CD14-positive monocyte (primary cell): Measurements from ENCODE around the gene TOX3. TPM values are rescaled to one million over a fixed set of nuclear protein-coding genes. Genes with fewer than 3 reads are reported as not detected.

Experiments used
- DNase-seq, 3 donors: peaks; one replicate each; pipeline ENCODE4 v3.0.0-alpha.2; 2011 to 2022
- H2AFZ ChIP-seq: 2 replicates; pipeline ENCODE4 v1.6.0; 2012; ENCODE audit warnings: mild to moderate bottlenecking, low read depth, low read length, inconsistent platforms; ENCODE audit not compliant: insufficient read depth, poor library complexity, severe bottlenecking
- H3K27ac ChIP-seq, 2 donors: 1 replicate in 1 of 2; 2 replicates in 1 of 2; pipeline ENCODE4 v1.5.1; 2012 to 2013; ENCODE audit warnings: low read length in 2 of 2, control low read depth in 1 of 2, inconsistent platforms in 1 of 2, low read depth in 1 of 2, mild to moderate bottlenecking in 1 of 2
- H3K27me3 ChIP-seq, 2 donors: one replicate each; pipeline versions ENCODE4 v1.6.0 to v1.6.1; 2011 to 2013; ENCODE audit warnings: low read length in 2 of 2; ENCODE audit not compliant: control insufficient read depth in 2 of 2, insufficient read depth in 2 of 2
- H3K36me3 ChIP-seq, 2 donors: replicated peaks in 1 of 2; 1 replicate in 1 of 2; 2 replicates in 1 of 2; pipeline versions ENCODE4 v1.5.1 to v1.6.1; 2012 to 2013; ENCODE audit warnings: low read length in 2 of 2, control low read depth in 1 of 2, inconsistent platforms in 1 of 2, mild to moderate bottlenecking in 1 of 2; ENCODE audit not compliant: insufficient read depth in 2 of 2, control insufficient read depth in 1 of 2
- H3K4me1 ChIP-seq, 2 donors: 1 replicate in 1 of 2; 2 replicates in 1 of 2; pipeline versions ENCODE4 v1.5.1 to v1.6.1; 2012 to 2013; ENCODE audit warnings: low read length in 2 of 2, control low read depth in 1 of 2, inconsistent platforms in 1 of 2, mild to moderate bottlenecking in 1 of 2, moderate library complexity in 1 of 2; ENCODE audit not compliant: insufficient read depth in 2 of 2, control insufficient read depth in 1 of 2
- H3K4me2 ChIP-seq: replicated peaks from 2 replicates; pipeline ENCODE3; 2012; ENCODE audit warnings: low read length, moderate library complexity, mild to moderate bottlenecking; ENCODE audit not compliant: poor library complexity, severe bottlenecking; ENCODE audit errors: extremely low read depth
- H3K4me3 ChIP-seq, 3 experiments: fragments of 200-600 bp in 1 of 3; sonication (generic) in 1 of 3; replicated peaks in 1 of 3; 1 replicate in 2 of 3; 2 replicates in 1 of 3; pipeline ENCODE4 v1.5.1; 2011 to 2013; ENCODE audit warnings: low read length in 3 of 3, mild to moderate bottlenecking in 3 of 3, control low read depth in 2 of 3, low read depth in 2 of 3, inconsistent platforms in 1 of 3, moderate library complexity in 1 of 3
- H3K79me2 ChIP-seq: 2 replicates; pipeline ENCODE4 v1.6.0; 2012; ENCODE audit warnings: mild to moderate bottlenecking, control low read depth, inconsistent platforms, low read length, moderate library complexity; ENCODE audit not compliant: insufficient read depth
- H3K9ac ChIP-seq: 2 replicates; pipeline ENCODE4 v1.6.0; 2017; ENCODE audit warnings: low read length, mild to moderate bottlenecking; ENCODE audit not compliant: insufficient read depth, poor library complexity, severe bottlenecking
- H3K9me3 ChIP-seq, 2 donors: replicated peaks in 1 of 2; 1 replicate in 1 of 2; 2 replicates in 1 of 2; pipeline versions ENCODE4 v1.5.1 to v1.6.1; 2012 to 2013; ENCODE audit warnings: low read length in 2 of 2, control low read depth in 1 of 2; ENCODE audit not compliant: control insufficient read depth in 1 of 2, insufficient read depth in 1 of 2
- H4K20me1 ChIP-seq: 2 replicates; pipeline ENCODE4 v1.6.0; 2012; ENCODE audit warnings: mild to moderate bottlenecking, low read length, control low read depth, moderate library complexity; ENCODE audit not compliant: insufficient read depth
- H3K27ac Mint-ChIP-seq, 7 donors: one replicate each; pipeline ENCODE4 v1.8.0; 2020; ENCODE audit warnings: mild to moderate bottlenecking in 7 of 7, mixed read lengths in 7 of 7, moderate library complexity in 6 of 7, inconsistent platforms in 2 of 7
- H3K27me3 Mint-ChIP-seq, 3 donors: one replicate each; pipeline ENCODE4 v1.8.0; 2021 to 2022; ENCODE audit warnings: low read depth in 3 of 3, mild to moderate bottlenecking in 3 of 3, mixed read lengths in 3 of 3, moderate library complexity in 3 of 3, inconsistent platforms in 1 of 3
- H3K36me3 Mint-ChIP-seq, 2 donors: one replicate each; pipeline ENCODE4 v1.8.0; 2020; ENCODE audit warnings: mixed read lengths in 2 of 2, inconsistent platforms in 1 of 2, mild to moderate bottlenecking in 1 of 2
- H3K4me1 Mint-ChIP-seq: one replicate; pipeline ENCODE4 v1.8.0; 2020; ENCODE audit warnings: mild to moderate bottlenecking, mixed read lengths
- H3K4me3 Mint-ChIP-seq, 2 donors: one replicate each; pipeline ENCODE4 v1.8.0; 2020; ENCODE audit warnings: mild to moderate bottlenecking in 2 of 2, mixed read lengths in 2 of 2, moderate library complexity in 1 of 2
- H3K9me3 Mint-ChIP-seq, 7 donors: one replicate each; pipeline ENCODE4 v1.8.0; 2020 to 2022; ENCODE audit warnings: mixed read lengths in 7 of 7, mild to moderate bottlenecking in 6 of 7, moderate library complexity in 6 of 7, inconsistent platforms in 2 of 7
- WGBS: methylation state at CpG from one replicate; pipeline ENCODE4 v1.1.5; 2013; ENCODE audit warnings: missing lambda C conversion rate; ENCODE audit not compliant: insufficient coverage; 5-methylcytosine and 5-hydroxymethylcytosine counted together
- intact Hi-C, 2 donors: fragments of 100-400 bp; cut with micrococcal nuclease; formaldehyde crosslinking; loops; one replicate each; pipeline versions ENCODE4 v1.15.0 to v1.15.1; 2023
- polyA plus RNA-seq, 3 donors: library from polyadenylated mRNA; depleted of rRNA in 1 of 3; unstranded in 2 of 3; stranded (reverse) in 1 of 3; fragments of 300-500 nt in 2 of 3; fragments of >200 nt in 1 of 3; fragmentation: Illumina TruSeq in 2 of 3; gene quantifications; 1 replicate in 2 of 3; 2 replicates in 1 of 3; pipeline ENCODE4 v1.2.3, GENCODE V29; 2012 to 2021
- TF ChIP-seq, protein P1 (sequence below): fragments of 200-600 bp; IDR thresholded peaks from one replicate; pipeline ENCODE4 v1.8.0; 2022; ENCODE audit warnings: antibody characterized with exemption, mild to moderate bottlenecking

TOX3 gene
- polyA plus RNA-seq, 3 donors: not detected

GRCh38 chr16:52405441-52405840 is 141.5 kb downstream of the TOX3 start:
- no peaks in the 10 kb centered on the region for H3K27me3 ChIP-seq
- H3K4me3 ChIP-seq: no peak overlapping the region
- WGBS: 100% methylated on average over 1 of the region's 1 CpG
- Mint-ChIP-seq H3K4me1 (no peaks in the 10 kb centered on the region), H3K27me3 (peaks cover 0 to 3% (median 0%) of the 10 kb centered on the region in 3 donors), H3K36me3 (no peaks in the 10 kb centered on the region), H3K27ac (no peak overlapping the region), H3K4me3 (no peak overlapping the region), H3K9me3 (peaks cover 0 to 12% (median 1%) of the 10 kb centered on the region in 7 donors)
- no peak overlapping the region for H2AFZ ChIP-seq
- H3K79me2 ChIP-seq: no peaks in the 10 kb centered on the region
- intact Hi-C loops: no loop called here
- no peak overlapping the region for H3K27ac ChIP-seq
- H3K36me3 ChIP-seq: no peaks in the 10 kb centered on the region
- H3K4me2 ChIP-seq: no peak overlapping the region
- no peak overlapping the region for H3K9ac ChIP-seq
- TF ChIP-seq, protein P1, sequence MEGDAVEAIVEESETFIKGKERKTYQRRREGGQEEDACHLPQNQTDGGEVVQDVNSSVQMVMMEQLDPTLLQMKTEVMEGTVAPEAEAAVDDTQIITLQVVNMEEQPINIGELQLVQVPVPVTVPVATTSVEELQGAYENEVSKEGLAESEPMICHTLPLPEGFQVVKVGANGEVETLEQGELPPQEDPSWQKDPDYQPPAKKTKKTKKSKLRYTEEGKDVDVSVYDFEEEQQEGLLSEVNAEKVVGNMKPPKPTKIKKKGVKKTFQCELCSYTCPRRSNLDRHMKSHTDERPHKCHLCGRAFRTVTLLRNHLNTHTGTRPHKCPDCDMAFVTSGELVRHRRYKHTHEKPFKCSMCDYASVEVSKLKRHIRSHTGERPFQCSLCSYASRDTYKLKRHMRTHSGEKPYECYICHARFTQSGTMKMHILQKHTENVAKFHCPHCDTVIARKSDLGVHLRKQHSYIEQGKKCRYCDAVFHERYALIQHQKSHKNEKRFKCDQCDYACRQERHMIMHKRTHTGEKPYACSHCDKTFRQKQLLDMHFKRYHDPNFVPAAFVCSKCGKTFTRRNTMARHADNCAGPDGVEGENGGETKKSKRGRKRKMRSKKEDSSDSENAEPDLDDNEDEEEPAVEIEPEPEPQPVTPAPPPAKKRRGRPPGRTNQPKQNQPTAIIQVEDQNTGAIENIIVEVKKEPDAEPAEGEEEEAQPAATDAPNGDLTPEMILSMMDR: no peak
- H3K4me1 ChIP-seq: no peaks in the 10 kb centered on the region
- DNase-seq: no peak
- no peaks in the 10 kb centered on the region for H3K9me3 ChIP-seq
- H4K20me1 ChIP-seq: no peaks in the 10 kb centered on the region

- Histone ChIP-seq H3K27me3 (no peaks in the 10 kb centered on the region), H3K9me3 (no peaks in the 10 kb centered on the region), H3K9ac (no peak overlapping the region), H3K4me2 (no peak overlapping the region), H3K36me3 (no peaks in the 10 kb centered on the region), H4K20me1 (no peaks in the 10 kb centered on the region), H3K4me1 (no peaks in the 10 kb centered on the region), H3K27ac (no peak overlapping the region), H2AFZ (no peak overlapping the region), H3K79me2 (no peaks in the 10 kb centered on the region), H3K4me3 (no peak overlapping the region)
- intact Hi-C loops: no loop called here
- DNase-seq: no peak
- peaks cover 0 to 3% (median 0%) of the 10 kb centered on the region in 3 donors for H3K27me3 Mint-ChIP-seq
- TF ChIP-seq, protein P1: no peak
- no peaks in the 10 kb centered on the region for H3K36me3 Mint-ChIP-seq
- peaks cover 0 to 12% (median 1%) of the 10 kb centered on the region in 7 donors for H3K9me3 Mint-ChIP-seq
- 88% methylated on average over 2 of the region's 2 CpGs for WGBS
- H3K27ac Mint-ChIP-seq: no peak overlapping the region
- H3K4me3 Mint-ChIP-seq: no peak overlapping the region
- H3K4me1 Mint-ChIP-seq: no peaks in the 10 kb centered on the region
Observed at GRCh38 chr16:52404546-52404945, 142.4 kb downstream of the TOX3 start.
